Activated T-cell treated with anti-CD3 and anti-CD28 coated beads for 1 hour (primary cell): ENCODE results near the gene RPTOR.

Experiments
- DNase-seq: peaks from one replicate; pipeline ENCODE4 v3.0.0-alpha.2; 2020; ENCODE audit warnings: low read depth

Gene RPTOR

GRCh38 chr17:80981062-80981902, 436.6 kb downstream of the RPTOR start:
- DNase-seq, result peak; percentile 41

GRCh38 chr17:80981929-80982425, 437.3 kb downstream of the RPTOR start:
- no peak for DNase-seq

GRCh38 chr17:80982426-80982974, 437.9 kb downstream of the RPTOR start:
- no peak for DNase-seq

- no peak for DNase-seq
These were observed 438.9 kb downstream of the RPTOR start for GRCh38 chr17:80983545-80983944.

- DNase-seq, result no peak
These were observed 440.1 kb downstream of the RPTOR start for GRCh38 chr17:80984749-80985148.

- no peak for DNase-seq
These were observed 441.4 kb downstream of the RPTOR start for GRCh38 chr17:80986046-80986445.

- no peak for DNase-seq
These were observed 442.3 kb downstream of the RPTOR start for GRCh38 chr17:80986816-80987475.

GRCh38 chr17:80987941-80988461, 443.4 kb downstream of the RPTOR start:
- no peak for DNase-seq

- DNase-seq, result no peak
These were observed 444.9 kb downstream of the RPTOR start for GRCh38 chr17:80989586-80989913.

GRCh38 chr17:80990921-80991644, 446.4 kb downstream of the RPTOR start:
- no peak for DNase-seq

- peak; percentile 61 for DNase-seq
These were observed 447.0 kb downstream of the RPTOR start, which contains the start of gene CHMP6 for GRCh38 chr17:80991645-80992076. Gene CHMP6, plus strand, starts transcription at chr17:80991841. Its CDS starts 78 bp downstream, at chr17:80991919.

GRCh38 chr17:80992077-80992947, 447.7 kb downstream of the RPTOR start:
- no peak for DNase-seq

- no peak for DNase-seq
These were observed 448.4 kb downstream of the RPTOR start for GRCh38 chr17:80992948-80993624.

- DNase-seq, result no peak
These were observed 450.5 kb downstream of the RPTOR start for GRCh38 chr17:80995131-80995530.

GRCh38 chr17:80996422-80997305, 452.0 kb downstream of the RPTOR start:
- DNase-seq, result no peak

GRCh38 chr17:80997424-80998117, 452.9 kb downstream of the RPTOR start:
- no peak for DNase-seq

GRCh38 chr17:80998118-80998747, 453.6 kb downstream of the RPTOR start:
- DNase-seq, result no peak
